CD8-positive, alpha-beta memory T cell (primary cell): ENCODE data around the gene OPA3. TPM values are rescaled to one million over a fixed set of nuclear protein-coding genes. Genes with fewer than 3 reads are reported as not detected.

ENCODE experiments used
- CTCF ChIA-PET: fragments of 350-600 bp; sonication (Branson Sonifier 250); formaldehyde crosslinking; loops from one replicate; lab custom pipeline; 2021; ENCODE audit warnings: antibody characterized with exemption; lab: Charles Lee
- POLR2A ChIA-PET: fragments of 350-600 bp; sonication (Branson Sonifier 250); formaldehyde crosslinking; loops from one replicate; lab custom pipeline; 2021; ENCODE audit warnings: antibody characterized with exemption; lab: Charles Lee
- DNase-seq, 5 donors: peaks; one replicate each; pipeline versions ENCODE4 v3.0.0 to v3.0.0-alpha.2; 2020 to 2022; ENCODE audit warnings: mixed read lengths in 1 of 5
- H3K27ac ChIP-seq: one replicate; pipeline ENCODE4 v1.7.0; 2013; ENCODE audit warnings: low read depth, mild to moderate bottlenecking, low read length, moderate library complexity
- H3K27me3 ChIP-seq: 2 replicates; pipeline ENCODE4 v1.7.0; 2013; ENCODE audit warnings: low read length, mild to moderate bottlenecking; ENCODE audit not compliant: insufficient read depth, poor library complexity, severe bottlenecking
- H3K36me3 ChIP-seq: 2 replicates; pipeline ENCODE4 v1.7.0; 2013; ENCODE audit warnings: mild to moderate bottlenecking, low read length, moderate library complexity; ENCODE audit not compliant: insufficient read depth
- H3K4me1 ChIP-seq: 2 replicates; pipeline ENCODE4 v1.7.0; 2013; ENCODE audit warnings: mild to moderate bottlenecking, low read length, moderate library complexity; ENCODE audit not compliant: insufficient read depth
- H3K4me3 ChIP-seq: 2 replicates; pipeline ENCODE4 v1.7.0; 2013; ENCODE audit warnings: mild to moderate bottlenecking, low read length
- H3K9me3 ChIP-seq: 2 replicates; pipeline ENCODE4 v1.7.0; 2013; ENCODE audit warnings: mild to moderate bottlenecking, low read length
- H3K27ac Mint-ChIP-seq, 8 donors: one replicate each; pipeline ENCODE4 v1.8.0; 2020 to 2021; ENCODE audit warnings: mixed read lengths in 8 of 8, mild to moderate bottlenecking in 6 of 8, inconsistent platforms in 3 of 8, moderate library complexity in 3 of 8
- H3K27me3 Mint-ChIP-seq, 2 donors: one replicate each; pipeline ENCODE4 v1.8.0; 2020 to 2021; ENCODE audit warnings: mixed read lengths in 2 of 2, mild to moderate bottlenecking in 1 of 2, moderate library complexity in 1 of 2
- H3K36me3 Mint-ChIP-seq, 3 donors: one replicate each; pipeline ENCODE4 v1.8.0; 2020 to 2021; ENCODE audit warnings: mixed read lengths in 3 of 3, inconsistent platforms in 1 of 3, mild to moderate bottlenecking in 1 of 3
- H3K4me1 Mint-ChIP-seq, 3 donors: one replicate each; pipeline ENCODE4 v1.8.0; 2020 to 2021; ENCODE audit warnings: mixed read lengths in 3 of 3, inconsistent platforms in 1 of 3, mild to moderate bottlenecking in 1 of 3
- H3K4me3 Mint-ChIP-seq, 7 donors: one replicate each; pipeline ENCODE4 v1.8.0; 2020 to 2021; ENCODE audit warnings: mixed read lengths in 7 of 7, mild to moderate bottlenecking in 6 of 7, moderate library complexity in 4 of 7, inconsistent platforms in 2 of 7
- H3K9me3 Mint-ChIP-seq, 5 donors: one replicate each; pipeline ENCODE4 v1.8.0; 2020 to 2022; ENCODE audit warnings: mixed read lengths in 5 of 5, mild to moderate bottlenecking in 3 of 5, moderate library complexity in 2 of 5, inconsistent platforms in 1 of 5
- polyA plus RNA-seq: library from polyadenylated mRNA; unstranded; fragments of 300-500 nt; fragmentation: Illumina TruSeq; gene quantifications from one replicate; pipeline ENCODE4 v1.2.3, GENCODE V29; 2021
- total RNA-seq, 2 experiments: library from RNA; stranded (reverse); gene quantifications; one replicate each; pipeline ENCODE4 v1.2.3, GENCODE V29; 2021

OPA3 gene
- total and polyA plus RNA-seq, 3 experiments from 2014 or later: 14.2 to 18.1 (median 17.5) TPM

DNA sequence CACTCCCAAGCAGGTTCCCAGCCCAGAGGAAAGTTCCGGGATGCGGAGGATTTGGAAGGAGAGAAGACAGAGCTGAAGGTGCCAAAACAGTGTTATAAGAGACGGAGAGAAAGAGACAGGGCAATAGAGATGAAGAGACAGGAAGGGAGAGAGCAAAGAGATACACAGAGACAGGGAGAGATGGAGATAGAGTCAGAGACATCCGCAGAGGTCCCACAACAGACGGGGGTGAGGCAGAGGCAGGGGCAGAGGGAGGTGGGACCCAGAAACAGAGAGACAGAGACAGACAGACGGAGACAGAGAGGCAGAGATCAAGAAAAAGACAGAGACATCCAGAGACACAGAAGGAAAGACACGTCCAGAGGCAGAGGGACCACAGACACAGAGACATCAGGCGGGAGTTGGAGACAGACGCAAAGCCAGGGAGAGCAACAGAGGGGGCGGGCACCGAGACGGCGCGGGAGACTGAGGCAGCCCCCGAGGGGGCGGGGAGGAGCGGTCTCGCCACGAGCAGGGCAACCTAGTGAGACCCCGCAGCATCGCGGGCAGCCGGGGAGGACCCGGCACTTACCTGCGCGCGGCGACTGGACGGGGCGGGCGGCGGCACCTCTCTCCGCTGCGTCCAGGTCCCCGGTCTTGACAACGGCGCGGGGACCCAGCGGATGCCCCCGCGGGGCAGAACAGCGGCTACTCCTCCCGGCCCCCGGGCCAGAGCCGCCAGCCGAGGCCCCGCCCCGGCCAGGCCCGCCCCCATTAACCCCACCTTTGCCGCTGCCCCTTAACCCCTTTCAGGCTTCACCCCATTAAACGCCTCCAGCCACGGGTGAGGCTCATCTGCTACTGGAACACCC is 17.1 kb upstream of the OPA3 start, which contains the start of gene GPR4:
Gene GPR4, minus strand, starts transcription at position 689 of the 851 bp plus-strand sequence. CDS start 10,346 bp downstream, outside the sequence.
- H3K27ac Mint-ChIP-seq: peak within 1 kb of the TSS in 1 of 8 donors; percentile 43
- CTCF ChIA-PET: interaction anchor here (1.7 to 6.9 kb wide), 2 partner anchors 40 kb away, joined by 3 to 78 read pairs; partner anchors contain the start of gene EML2
- H3K9me3 ChIP-seq: no peaks in the 10 kb centered on the region
- peak within 1 kb of the TSS in 3 of 7 donors; percentile 4 to 82 (median 49) for H3K4me3 Mint-ChIP-seq
- H3K4me3 ChIP-seq: no peak within 1 kb of the TSS
- DNase-seq: no peak
- no peak within 1 kb of the TSS for H3K27ac ChIP-seq
- H3K36me3 Mint-ChIP-seq: peaks cover 0 to 1% (median 0%) of the 10 kb centered on the region in 3 donors
- peaks cover 58 to 61% of the 10 kb centered on the region in 2 donors for H3K27me3 Mint-ChIP-seq
- peaks cover 0 to 2% (median 0%) of the 10 kb centered on the region in 5 donors for H3K9me3 Mint-ChIP-seq
- POLR2A ChIA-PET: no interaction called here
- peaks cover 20 to 29% (median 28%) of the 10 kb centered on the region in 3 donors for H3K4me1 Mint-ChIP-seq
- H3K36me3 ChIP-seq: no peaks in the 10 kb centered on the region
- peaks cover 67% of the 10 kb centered on the region for H3K27me3 ChIP-seq
- peaks cover 15% of the 10 kb centered on the region for H3K4me1 ChIP-seq

DNA sequence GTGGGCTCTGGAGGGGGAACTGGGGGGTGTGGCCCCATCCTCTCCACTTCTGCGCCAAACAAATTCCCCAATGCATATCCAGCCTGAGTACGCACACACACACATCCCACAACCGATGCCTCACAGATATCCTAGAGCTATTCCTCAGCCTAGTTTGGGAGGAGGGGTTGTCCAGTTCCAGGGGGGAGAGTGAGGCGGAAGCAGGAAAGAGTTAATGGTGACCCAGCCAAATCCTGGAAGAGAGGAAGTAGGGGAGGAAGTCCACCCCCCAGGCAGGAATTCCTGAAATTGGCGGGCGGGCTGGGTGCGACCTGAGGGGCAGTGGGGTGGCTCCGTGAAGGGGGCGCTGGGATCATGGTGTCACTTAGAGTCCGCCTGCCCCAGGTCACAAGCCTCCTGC is 16.5 kb upstream of the OPA3 start:
- ChIA-PET POLR2A (no interaction called here), CTCF (interaction anchor here (1.7 kb wide), 1 partner anchor 41 kb away, joined by 3 read pairs; no protein-coding TSS in a partner anchor)
- no peaks in the 10 kb centered on the region for H3K9me3 ChIP-seq
- DNase-seq: no peak
- H3K4me3 Mint-ChIP-seq: no peak overlapping the region
- peaks cover 0 to 1% (median 0%) of the 10 kb centered on the region in 3 donors for H3K36me3 Mint-ChIP-seq
- no peak overlapping the region for H3K27ac Mint-ChIP-seq
- peaks cover 70% of the 10 kb centered on the region for H3K27me3 ChIP-seq
- H3K4me1 ChIP-seq: peaks cover 15% of the 10 kb centered on the region
- no peak overlapping the region for H3K4me3 ChIP-seq
- H3K9me3 Mint-ChIP-seq: peaks cover 0 to 2% (median 0%) of the 10 kb centered on the region in 5 donors
- peaks cover 60 to 67% of the 10 kb centered on the region in 2 donors for H3K27me3 Mint-ChIP-seq
- H3K36me3 ChIP-seq: no peaks in the 10 kb centered on the region
- H3K4me1 Mint-ChIP-seq: peaks cover 20 to 29% (median 28%) of the 10 kb centered on the region in 3 donors
- no peak overlapping the region for H3K27ac ChIP-seq

- Histone ChIP-seq H3K27ac (no peak overlapping the region), H3K27me3 (peaks cover 74% of the 10 kb centered on the region), H3K4me1 (peaks cover 15% of the 10 kb centered on the region), H3K36me3 (no peaks in the 10 kb centered on the region), H3K9me3 (no peaks in the 10 kb centered on the region), H3K4me3 (no peak overlapping the region)
- Mint-ChIP-seq H3K4me3 (no peak overlapping the region), H3K4me1 (peaks cover 20 to 29% (median 28%) of the 10 kb centered on the region in 3 donors), H3K27ac (no peak overlapping the region), H3K9me3 (peaks cover 0 to 2% (median 0%) of the 10 kb centered on the region in 5 donors), H3K27me3 (peaks cover 63 to 74% of the 10 kb centered on the region in 2 donors), H3K36me3 (peaks cover 0 to 1% (median 0%) of the 10 kb centered on the region in 3 donors)
- ChIA-PET CTCF (interaction anchor here (1.7 kb wide), 1 partner anchor 41 kb away, joined by 3 read pairs; no protein-coding TSS in a partner anchor), POLR2A (no interaction called here)
- DNase-seq: no peak
These were observed 15.8 kb upstream of the OPA3 start for GRCh38 chr19:45600340-45600885.

- no peak overlapping the region for H3K27ac ChIP-seq
- H3K4me1 ChIP-seq: peaks cover 15% of the 10 kb centered on the region
- H3K27ac Mint-ChIP-seq: no peak overlapping the region
- peaks cover 65 to 79% of the 10 kb centered on the region in 2 donors for H3K27me3 Mint-ChIP-seq
- no peak overlapping the region for H3K4me3 Mint-ChIP-seq
- no peaks in the 10 kb centered on the region for H3K9me3 ChIP-seq
- peaks cover 0 to 1% (median 0%) of the 10 kb centered on the region in 3 donors for H3K36me3 Mint-ChIP-seq
- H3K4me3 ChIP-seq: no peak overlapping the region
- H3K4me1 Mint-ChIP-seq: peaks cover 20 to 29% (median 28%) of the 10 kb centered on the region in 3 donors
- POLR2A ChIA-PET: interaction anchor here (0.5 kb wide), 1 partner anchor 64 kb away, joined by 3 read pairs; no protein-coding TSS in a partner anchor
- CTCF ChIA-PET: no interaction called here
- DNase-seq: no peak
- H3K36me3 ChIP-seq: no peaks in the 10 kb centered on the region
- H3K27me3 ChIP-seq: peaks cover 75% of the 10 kb centered on the region
- peaks cover 0 to 2% (median 0%) of the 10 kb centered on the region in 5 donors for H3K9me3 Mint-ChIP-seq
These were observed 14.7 kb upstream of the OPA3 start for GRCh38 chr19:45599286-45599685.

GRCh38 chr19:45598267-45599001 is 13.8 kb upstream of the OPA3 start:
- Histone ChIP-seq H3K4me1 (peaks cover 15% of the 10 kb centered on the region), H3K9me3 (no peaks in the 10 kb centered on the region), H3K27me3 (peaks cover 74% of the 10 kb centered on the region), H3K4me3 (no peak overlapping the region), H3K27ac (no peak overlapping the region), H3K36me3 (no peaks in the 10 kb centered on the region)
- ChIA-PET POLR2A (no interaction called here), CTCF (interaction anchor here (1.5 kb wide), 1 partner anchor 44 kb away, joined by 4 read pairs; no protein-coding TSS in a partner anchor)
- H3K27ac Mint-ChIP-seq: peak overlapping the region in 3 of 8 donors; percentile 20 to 44 (median 36)
- H3K36me3 Mint-ChIP-seq: peaks cover 0 to 1% (median 0%) of the 10 kb centered on the region in 3 donors
- H3K27me3 Mint-ChIP-seq: peaks cover 64 to 80% of the 10 kb centered on the region in 2 donors
- peaks cover 0 to 2% (median 0%) of the 10 kb centered on the region in 5 donors for H3K9me3 Mint-ChIP-seq
- H3K4me1 Mint-ChIP-seq: peaks cover 20 to 29% (median 28%) of the 10 kb centered on the region in 3 donors
- H3K4me3 Mint-ChIP-seq: peak overlapping the region in 3 of 7 donors; percentile 7 to 55 (median 38)
- DNase-seq: no peak

DNA sequence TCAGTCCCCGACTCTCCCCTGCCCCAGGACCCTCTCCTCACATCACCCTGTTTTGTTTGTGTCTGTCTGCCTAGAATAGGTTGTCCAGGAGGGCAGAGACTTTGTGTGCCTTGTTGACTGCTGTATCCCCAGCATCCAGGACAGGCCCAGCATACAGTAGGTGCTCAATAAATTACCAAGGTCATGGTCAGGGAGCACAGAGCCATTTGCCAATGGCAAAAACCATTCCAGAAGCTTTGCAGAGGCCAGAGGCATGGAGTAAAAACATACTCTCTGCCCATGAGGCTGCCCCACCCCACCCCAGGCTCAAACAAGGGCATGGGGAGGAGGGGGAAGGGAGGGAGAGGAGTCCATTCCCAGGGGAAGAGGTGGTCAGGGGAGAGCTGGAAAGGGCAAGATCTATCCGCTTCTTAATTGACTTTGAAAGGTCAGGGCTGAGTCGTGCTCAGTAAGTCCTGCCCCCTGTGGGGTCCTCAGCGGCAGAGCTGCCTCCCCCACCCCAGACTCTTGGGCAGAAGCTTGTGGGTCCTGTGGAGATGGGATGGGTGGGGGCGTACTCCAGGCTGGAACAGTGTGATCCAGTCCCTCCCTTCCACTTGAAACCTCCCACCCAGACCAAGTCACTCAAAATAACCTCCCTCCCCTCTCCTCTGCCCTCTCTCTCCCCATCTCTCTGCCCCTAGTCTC is 13.0 kb upstream of the OPA3 start:
- no peaks in the 10 kb centered on the region for H3K9me3 ChIP-seq
- H3K9me3 Mint-ChIP-seq: peaks cover 0 to 2% (median 0%) of the 10 kb centered on the region in 5 donors
- H3K27ac ChIP-seq: no peak overlapping the region
- peaks cover 59 to 75% of the 10 kb centered on the region in 2 donors for H3K27me3 Mint-ChIP-seq
- CTCF ChIA-PET: interaction anchor here (1.5 kb wide), 1 partner anchor 45 kb away, joined by 4 read pairs; no protein-coding TSS in a partner anchor
- peaks cover 0 to 1% (median 0%) of the 10 kb centered on the region in 3 donors for H3K36me3 Mint-ChIP-seq
- peaks cover 66% of the 10 kb centered on the region for H3K27me3 ChIP-seq
- peaks cover 15% of the 10 kb centered on the region for H3K4me1 ChIP-seq
- no peaks in the 10 kb centered on the region for H3K36me3 ChIP-seq
- no peak overlapping the region for H3K4me3 Mint-ChIP-seq
- no peak for DNase-seq
- POLR2A ChIA-PET: no interaction called here
- no peak overlapping the region for H3K27ac Mint-ChIP-seq
- H3K4me3 ChIP-seq: no peak overlapping the region
- peaks cover 20 to 27% (median 25%) of the 10 kb centered on the region in 3 donors for H3K4me1 Mint-ChIP-seq

GRCh38 chr19:45595814-45596213 is 11.2 kb upstream of the OPA3 start:
- H3K4me3 ChIP-seq: no peak overlapping the region
- no peaks in the 10 kb centered on the region for H3K9me3 ChIP-seq
- Mint-ChIP-seq H3K27me3 (peaks cover 60 to 75% of the 10 kb centered on the region in 2 donors), H3K36me3 (no peaks in the 10 kb centered on the region), H3K4me3 (no peak overlapping the region), H3K9me3 (peaks cover 0 to 2% (median 0%) of the 10 kb centered on the region in 5 donors), H3K4me1 (peaks cover 13 to 18% (median 16%) of the 10 kb centered on the region in 3 donors), H3K27ac (no peak overlapping the region)
- no peak overlapping the region for H3K27ac ChIP-seq
- peaks cover 48% of the 10 kb centered on the region for H3K27me3 ChIP-seq
- POLR2A ChIA-PET: interaction anchor here (0.7 kb wide), 1 partner anchor 110 kb away, joined by 5 read pairs; no protein-coding TSS in a partner anchor
- H3K36me3 ChIP-seq: no peaks in the 10 kb centered on the region
- no peak for DNase-seq
- peaks cover 15% of the 10 kb centered on the region for H3K4me1 ChIP-seq
- CTCF ChIA-PET: interaction anchor here (2.5 kb wide), 1 partner anchor 46 kb away, joined by 9 read pairs; no protein-coding TSS in a partner anchor
